ENCODE measurements around the gene GNAL.

Gene GNAL

DNA sequence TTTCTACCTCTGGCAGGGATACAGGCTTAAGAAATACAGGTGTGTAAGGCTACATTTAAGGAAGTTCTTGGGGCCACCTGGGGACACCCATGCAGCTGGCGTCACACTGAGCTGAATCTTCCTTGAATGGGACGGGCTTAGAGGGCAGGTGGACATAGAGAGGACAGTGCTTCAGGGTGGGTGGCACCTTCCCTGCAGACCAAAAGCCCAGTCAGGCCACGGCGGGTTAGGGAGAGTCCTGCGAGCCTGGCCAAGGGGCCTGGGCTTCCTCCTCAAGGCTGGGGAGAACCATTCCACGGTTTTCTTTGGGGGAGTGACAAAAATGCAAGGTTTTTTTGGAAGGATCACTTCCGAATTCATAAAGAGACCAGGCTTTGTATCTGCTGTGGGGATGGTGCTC is 73.4 kb downstream of the GNAL start:
- no peak for DNase-seq (ENCODE audit: low read depth)

DNA sequence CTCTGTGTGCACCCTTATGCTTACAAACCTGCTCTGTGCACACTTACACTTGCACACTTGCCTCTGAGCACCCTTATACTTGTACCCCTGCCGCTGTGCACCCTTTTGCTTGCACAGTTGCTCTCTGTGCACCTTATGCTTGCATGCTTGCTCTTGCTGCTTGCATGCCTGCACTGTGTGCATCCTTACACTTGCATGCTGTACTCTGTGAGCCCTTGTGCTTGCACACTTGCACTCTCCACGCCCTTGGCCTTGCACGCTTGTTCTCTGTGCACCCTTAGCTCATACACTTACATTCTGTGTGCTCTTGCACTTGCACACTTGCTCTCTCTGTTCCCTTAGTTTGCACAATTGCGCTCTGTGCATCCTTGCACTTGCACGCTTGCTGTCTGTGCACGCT is 78.3 kb downstream of the GNAL start:
- DNase-seq (ENCODE audit: low read depth), result no peak

DNA sequence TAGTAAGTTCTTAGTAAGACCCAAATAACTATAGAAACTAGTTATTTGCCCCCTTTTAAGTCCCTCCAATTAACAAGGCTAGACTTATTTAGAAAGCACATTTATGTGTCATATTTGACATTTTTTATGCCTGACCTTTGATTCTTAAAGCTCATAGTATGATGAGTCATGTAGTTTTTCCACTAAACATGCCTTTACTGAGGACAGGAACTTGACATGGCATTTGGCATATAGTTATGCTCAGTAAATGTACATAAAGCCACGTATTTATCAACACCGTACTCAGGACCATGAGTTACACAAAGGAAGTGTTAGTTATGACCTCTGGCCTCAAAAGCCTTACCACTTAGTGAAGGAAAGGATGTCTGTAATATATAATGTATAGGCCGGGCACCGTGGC is 78.9 kb downstream of the GNAL start:
- no peak for DNase-seq (ENCODE audit: low read depth)

DNA sequence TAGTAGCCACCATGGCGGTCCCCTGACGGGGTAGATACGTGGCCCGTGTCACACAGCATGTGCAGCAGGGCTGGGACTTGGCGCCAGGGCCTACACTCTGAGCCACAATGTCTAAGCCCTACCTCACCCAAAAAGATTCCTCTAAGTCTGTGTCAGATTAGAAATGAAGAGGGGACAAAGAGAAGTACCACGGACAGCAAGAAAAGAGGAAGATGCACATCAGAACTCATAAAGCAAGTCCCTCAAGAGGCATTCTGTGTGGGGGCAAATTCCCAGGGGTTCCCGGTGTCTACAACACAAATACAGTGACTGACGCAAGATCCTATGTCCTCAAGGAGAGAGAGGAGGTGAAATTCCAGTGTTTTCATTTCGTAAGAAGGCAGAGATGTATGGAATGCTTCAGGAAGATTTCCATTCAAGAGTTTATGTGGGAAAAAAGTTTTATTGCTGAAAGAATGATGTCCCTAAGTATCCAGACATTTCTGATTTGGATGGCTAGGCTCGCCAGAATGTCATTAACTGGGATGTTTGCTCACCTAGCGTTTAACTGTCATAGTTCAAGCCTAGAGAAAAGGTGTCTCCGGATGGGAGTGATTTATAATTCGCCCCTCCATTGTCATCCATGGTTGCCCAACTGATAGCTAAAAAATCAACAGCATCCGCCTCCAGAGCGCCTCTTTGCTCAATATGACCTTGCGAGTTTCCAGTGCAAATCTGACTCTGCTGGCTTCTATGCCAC is 86.5 kb downstream of the GNAL start:
- no peak for DNase-seq (ENCODE audit: low read depth)

DNA sequence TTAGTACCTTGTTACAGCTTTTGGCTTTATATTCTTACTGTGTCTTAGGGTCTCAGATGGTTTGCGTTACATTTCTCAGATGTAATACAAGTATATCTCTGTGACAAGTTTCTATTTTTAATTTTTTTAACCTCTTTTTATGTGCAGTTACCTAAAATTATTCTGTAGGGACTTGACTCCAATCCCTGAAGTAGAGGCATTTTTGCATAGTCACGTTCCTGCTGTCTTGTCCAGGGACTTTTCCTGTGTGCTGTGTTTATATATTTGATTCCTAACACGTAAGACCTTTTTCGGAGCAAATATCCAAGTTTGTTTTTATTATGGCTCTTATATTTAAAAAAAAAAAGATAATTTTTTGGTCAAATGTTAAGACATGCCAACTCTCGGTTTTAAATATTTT is 91.0 kb downstream of the GNAL start:
- no peak for DNase-seq (ENCODE audit: low read depth)

DNA sequence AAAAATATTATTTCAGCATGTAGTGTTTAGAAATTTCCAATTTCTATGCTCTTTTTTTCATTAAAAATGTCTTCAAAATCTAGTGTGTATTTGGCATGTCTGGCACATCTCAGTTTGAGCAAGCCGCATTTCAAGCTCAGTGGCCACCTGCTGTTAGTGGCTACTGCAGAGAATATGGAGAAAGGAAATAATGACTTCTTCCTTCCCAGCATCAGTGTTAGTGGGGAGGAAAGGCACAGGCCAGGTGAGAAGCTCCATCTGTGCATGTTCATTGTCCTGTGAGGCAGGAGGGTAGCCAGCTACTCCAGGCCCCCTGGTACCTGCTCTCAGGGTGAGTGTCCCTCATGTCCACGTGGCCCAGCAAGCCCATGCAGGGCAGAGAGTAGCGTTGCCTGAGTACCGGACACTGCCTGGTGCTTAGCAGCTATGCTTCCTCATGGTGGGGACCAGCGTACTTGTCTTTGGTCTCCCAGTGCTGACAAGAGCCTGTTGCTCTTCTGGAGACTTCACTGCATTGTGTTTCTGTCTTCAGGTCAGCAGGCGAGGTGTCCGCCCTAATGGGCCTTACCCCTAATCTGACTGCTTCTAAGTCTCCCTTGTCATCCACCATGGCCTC is 94.8 kb downstream of the GNAL start:
- DNase-seq (ENCODE audit: low read depth), result no peak

DNA sequence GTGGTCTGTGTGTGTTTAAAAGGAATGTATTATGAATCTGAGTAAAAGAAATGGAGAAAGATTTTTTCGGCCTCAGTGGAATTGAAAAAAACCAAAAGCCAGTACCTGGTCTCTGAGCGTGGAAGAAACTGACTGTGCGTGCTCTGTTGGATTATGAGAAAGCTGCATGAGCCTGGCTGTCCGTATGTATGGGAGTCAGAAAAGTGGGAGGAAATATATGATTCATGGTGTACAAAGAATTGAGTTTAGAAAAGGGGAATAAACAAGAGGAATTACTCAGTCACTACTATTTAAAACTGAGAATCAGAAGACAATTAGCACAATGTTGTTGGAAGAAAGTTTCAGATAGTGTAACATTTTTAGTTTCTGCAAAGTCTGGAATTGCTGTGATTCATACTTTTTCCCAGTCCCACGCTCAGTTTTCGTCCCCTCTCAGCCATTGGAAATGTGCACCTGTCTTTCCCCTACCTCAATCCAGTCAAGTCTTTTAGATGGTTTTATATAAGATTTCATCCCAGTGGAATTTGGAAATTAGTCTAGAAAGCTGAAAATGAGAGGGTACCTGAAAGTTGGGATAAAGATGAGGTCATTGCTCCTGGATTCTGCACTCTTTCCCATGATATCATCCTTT is 95.7 kb downstream of the GNAL start:
- no peak for DNase-seq (ENCODE audit: low read depth)

DNA sequence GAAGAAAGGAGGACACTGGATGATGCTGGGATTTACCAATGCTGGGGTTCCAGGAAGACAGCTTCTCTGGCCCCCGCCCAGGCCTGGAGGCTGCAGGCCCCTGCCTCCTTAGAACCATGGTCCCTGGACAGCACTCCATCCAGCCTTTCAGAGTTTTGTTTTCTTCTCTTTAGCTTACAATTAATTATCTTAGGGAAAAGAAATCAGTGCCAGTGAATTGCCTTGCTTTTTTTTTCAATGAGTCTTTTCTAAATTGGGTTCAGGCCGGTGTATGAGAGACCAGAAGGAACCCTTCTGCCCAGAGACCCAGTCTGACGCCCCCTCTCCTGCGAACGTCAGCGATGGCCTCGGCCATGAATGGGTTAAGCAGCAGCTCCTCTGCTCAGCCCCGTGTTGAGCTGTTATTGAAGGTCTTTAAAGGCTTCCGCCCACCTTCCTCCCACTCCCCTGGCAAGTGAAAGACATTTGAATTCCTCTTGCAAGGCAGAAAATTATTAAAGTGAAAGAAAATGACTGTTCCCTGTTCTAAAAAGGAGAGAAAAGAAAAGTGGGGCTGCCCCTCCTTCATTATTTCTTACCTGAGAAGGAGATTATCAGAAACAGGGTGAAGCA is 96.5 kb downstream of the GNAL start:
- no peak for DNase-seq (ENCODE audit: low read depth)

DNA sequence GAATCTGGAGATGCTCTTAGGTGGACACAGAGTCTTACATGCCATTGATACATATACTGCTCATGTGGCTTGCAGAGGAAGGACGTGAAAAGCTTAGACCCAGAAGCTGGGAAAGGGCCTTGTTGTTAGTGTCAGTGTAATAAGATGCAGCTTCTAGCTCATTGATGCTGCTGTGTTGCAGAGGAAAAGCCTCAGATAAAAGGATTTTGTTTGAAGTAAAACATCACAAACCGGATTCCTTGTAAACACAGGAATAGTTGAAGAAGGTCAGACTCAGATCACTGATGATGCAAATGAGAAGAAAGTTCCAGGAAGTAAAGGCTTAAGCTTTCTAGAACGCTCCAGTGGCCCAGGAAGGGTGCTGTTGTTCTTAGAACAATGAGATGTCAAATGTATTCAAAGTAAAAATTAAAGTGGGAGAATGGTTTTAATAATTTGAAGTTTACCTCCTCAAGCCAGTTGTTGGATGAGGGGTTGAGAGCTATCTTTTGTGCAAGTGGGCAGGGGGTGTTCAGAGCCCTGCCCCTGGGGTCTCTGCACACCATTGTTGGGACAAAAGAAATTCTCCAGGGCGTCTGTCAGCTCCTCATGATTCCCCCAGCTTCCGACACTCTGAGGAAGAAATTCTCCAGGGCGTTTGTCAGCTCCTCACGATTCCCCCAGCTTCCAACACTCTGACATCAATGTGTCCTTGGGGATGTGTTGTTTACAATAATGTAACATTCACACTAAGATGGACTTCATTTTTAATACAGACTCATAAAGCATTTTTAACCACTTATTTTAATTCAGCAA is 100.8 kb downstream of the GNAL start:
- no peak for DNase-seq (ENCODE audit: low read depth)

DNA sequence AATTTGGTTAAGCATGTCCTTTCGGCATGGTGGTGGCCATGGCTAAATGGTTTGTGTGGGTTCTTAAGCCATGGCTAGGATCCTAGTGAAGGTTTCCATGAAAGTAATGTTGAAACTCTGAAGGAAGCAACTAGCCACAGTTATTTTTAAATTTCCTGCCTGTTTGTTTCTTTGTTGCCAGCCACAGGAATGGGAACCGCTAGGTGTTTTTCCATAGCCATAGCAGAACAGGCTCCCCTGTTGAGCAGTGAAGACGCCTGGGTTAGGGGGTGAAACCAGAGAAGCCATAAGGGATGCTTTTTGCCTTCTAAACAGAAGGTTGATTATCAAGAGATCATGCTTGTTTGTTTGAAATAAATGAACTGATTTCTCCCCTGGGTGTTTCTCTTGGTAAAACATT is 102.1 kb downstream of the GNAL start:
- DNase-seq (ENCODE audit: low read depth), result no peak

DNA sequence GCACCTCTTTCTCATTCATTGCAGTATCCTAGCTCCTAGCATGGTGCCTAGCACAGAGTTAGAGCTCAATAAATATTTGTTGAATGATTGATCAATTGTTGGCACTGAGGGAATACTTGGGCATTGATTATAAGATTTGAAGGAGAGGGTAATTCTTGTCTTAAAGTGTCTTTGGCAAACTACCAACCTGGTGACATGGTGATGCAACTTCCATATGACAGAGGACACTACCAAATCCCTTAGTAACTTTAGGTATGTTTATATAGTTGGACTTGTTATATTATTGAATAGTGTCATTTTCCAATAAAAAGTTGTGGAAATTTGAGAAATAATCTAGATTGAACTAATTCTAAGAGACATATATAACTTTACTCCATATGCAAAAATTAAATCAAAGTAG is 103.6 kb downstream of the GNAL start:
- no peak for DNase-seq (ENCODE audit: low read depth)

DNA sequence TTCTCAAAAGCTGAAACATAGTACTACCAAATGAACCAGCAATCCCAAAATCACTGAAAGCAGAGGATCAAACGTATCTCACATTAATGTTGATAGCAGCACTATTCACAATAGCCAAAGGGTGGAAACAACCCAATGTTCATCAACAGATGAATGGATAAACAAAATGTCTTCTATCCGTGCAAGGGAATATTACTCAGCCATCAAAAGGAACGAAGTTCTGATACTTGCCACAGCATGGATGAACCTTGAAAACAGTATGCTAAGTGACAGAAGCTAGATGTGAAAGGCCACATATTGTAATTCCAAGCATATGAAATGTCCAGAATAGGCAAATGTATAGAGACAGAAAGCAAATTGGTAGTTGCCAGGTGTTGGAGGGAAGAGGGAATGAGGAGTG is 105.1 kb downstream of the GNAL start:
- no peak for DNase-seq (ENCODE audit: low read depth)

DNA sequence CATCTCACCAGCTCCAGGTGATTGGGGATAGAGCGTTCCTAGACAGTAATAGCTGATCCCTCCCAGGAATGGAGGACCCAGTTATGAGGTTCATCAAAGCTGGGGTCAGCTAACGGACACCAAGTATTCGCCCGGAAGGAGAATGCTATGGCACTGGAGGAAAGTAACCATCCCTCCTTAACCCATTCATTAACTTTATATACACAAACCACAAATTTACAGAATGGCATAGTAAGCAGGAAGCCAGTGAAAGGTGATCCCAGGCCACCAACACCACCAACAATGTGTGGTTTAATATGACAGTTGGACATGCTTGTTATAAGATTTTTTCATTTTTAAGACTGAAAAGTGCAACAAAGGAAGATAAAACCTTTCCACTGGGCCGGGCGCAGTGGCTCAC is 106.9 kb downstream of the GNAL start:
- DNase-seq (ENCODE audit: low read depth), result no peak

DNA sequence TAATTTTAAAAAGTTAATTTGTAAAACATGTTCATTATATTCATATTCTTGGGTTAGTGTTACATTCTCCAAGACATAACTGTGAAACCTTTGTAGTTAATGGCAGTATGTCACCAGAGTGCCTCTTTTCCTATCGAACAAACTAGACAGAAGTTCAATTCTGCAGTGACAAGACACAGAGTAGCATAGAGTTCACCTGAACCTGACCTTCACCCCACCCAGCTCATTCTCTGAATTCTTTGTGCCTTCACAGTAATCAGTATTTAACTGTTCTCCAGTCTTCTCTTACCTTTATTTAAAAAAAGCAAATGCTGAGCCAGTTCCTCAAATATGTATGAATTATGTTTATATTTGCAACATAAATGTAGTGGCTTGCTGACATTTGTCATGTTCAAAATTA is 109.2 kb downstream of the GNAL start:
- DNase-seq (ENCODE audit: low read depth), result no peak

DNA sequence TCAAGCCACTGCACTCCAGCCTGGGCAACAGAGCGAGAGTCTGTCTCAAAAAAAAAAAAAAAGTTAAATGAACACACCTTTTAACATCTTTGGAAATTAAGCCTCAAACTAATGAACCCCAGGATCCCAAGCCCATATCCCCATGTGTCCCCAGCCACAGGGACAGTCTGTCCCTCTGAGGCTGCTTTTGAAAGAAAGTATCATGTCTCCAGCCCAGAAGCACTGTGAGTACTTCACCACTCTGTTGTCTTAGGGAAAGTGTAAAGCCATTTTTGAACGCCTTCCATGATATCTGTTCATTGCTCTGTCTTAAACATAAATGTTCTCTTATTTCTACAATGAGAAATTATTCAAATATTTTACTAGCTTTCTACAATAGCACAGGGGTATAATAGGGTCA is 110.0 kb downstream of the GNAL start:
- no peak for DNase-seq (ENCODE audit: low read depth)

DNA sequence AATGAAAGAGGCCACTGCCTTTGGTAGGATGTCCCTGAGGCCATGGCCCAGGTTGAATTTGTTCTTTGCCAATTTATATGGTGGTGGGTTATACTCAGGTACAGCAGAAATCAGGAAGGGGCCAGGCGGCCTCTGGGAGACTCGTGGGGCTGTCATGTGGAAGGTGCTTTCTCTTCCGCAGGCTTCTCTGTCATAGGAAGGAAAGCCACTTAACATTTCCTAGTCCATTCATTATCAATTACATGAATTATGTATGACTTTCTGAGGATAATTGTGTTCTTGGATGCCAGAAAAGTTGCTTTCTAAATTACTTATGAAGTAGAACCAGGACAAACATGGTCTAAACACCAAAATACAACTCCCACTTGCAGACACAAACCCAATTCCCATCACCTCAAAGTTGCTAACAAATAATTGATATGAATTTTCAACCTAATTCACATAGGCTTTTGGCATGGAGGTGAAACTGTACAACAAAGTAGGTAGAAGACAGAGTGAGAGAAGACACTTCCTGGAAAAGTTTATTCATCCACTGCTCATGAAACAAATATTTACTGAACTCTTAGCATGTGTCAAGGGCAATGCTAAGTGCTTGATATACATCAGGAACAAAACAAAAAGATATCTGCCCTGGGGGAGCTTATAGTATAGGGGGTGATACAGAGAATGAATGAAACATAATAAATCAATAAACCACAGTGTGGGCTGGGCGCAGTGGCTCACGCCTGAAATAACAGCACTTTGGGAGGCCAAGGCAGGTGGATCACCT is 111.7 kb downstream of the GNAL start:
- DNase-seq (ENCODE audit: low read depth), result no peak

DNA sequence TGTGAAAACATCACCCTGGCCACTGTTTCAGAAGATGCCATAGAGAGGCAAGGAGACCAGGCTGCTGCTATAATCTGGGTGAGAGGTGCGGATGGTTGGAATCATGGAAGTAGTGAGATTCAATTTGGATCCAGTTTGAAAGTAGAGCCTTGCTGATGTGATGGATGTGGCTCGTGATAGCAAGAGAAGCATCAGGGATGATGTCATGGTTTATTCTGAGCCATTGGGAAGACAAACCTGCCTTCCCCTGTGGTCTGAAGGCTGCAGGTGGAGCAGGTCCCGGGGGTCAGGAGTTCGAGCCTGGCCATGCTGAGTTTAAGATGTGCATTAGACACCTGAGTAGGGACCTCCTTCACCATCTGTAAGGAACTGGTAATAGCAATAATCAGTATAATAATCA is 112.5 kb downstream of the GNAL start:
- no peak for DNase-seq (ENCODE audit: low read depth)

DNA sequence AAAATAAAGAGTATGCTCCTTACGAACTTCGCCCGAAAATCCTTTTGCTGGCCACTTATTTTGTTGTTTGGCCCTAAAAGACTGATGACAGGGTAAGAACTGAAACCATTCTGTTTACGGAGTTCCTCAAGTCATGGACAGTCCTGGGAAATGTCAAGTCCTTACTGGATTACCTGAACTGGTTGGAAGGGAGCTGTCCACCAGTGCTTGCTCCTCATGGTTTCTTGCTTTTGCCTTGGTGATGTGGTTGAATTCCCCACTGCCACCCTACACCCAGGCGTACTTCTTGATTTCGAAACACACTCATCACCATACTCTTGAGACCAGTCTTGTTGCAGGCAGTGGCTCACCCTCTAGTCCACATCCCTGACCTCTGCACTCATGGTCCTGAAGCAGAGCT is 113.1 kb downstream of the GNAL start:
- DNase-seq (ENCODE audit: low read depth), result no peak

DNA sequence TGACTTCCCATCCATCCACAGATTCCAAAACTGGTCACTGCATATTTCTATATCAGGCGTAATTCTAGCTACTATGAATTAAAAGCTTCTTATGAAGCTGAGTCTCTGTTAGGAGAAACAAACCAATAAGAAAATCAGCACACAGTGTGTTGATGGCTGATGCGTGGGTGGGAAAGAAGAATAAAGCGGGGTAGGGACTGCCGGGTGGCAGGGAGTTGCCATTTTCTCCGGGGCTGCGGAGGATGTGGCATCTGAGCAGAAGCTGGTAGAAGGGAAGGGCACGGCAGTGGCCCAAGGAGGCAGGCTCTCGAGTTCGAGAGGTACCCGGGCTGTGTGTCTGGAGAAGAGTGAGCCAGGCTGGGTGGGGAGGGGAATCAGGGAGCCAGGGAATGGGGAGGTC is 113.5 kb downstream of the GNAL start:
- no peak for DNase-seq (ENCODE audit: low read depth)

DNA sequence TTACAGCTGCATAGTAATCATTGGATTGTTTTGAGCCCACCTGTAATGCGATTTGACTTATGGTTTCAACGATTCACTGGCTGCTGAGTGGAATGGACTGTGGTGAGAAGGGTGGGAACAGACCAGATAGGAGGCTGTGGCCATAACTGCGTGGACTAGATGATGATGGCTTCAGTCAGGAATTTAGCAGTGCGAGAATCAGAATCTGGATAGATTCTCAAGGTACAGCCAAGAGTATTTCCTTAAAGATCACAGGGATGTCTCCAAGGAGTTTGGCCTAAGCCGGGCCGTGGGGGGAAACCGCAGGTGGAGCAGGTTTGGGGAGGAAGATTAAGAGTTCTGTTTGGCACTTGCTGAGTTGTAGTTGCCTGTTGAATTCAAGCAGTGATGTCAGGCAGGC is 118.2 kb downstream of the GNAL start:
- DNase-seq (ENCODE audit: low read depth), result no peak

DNA sequence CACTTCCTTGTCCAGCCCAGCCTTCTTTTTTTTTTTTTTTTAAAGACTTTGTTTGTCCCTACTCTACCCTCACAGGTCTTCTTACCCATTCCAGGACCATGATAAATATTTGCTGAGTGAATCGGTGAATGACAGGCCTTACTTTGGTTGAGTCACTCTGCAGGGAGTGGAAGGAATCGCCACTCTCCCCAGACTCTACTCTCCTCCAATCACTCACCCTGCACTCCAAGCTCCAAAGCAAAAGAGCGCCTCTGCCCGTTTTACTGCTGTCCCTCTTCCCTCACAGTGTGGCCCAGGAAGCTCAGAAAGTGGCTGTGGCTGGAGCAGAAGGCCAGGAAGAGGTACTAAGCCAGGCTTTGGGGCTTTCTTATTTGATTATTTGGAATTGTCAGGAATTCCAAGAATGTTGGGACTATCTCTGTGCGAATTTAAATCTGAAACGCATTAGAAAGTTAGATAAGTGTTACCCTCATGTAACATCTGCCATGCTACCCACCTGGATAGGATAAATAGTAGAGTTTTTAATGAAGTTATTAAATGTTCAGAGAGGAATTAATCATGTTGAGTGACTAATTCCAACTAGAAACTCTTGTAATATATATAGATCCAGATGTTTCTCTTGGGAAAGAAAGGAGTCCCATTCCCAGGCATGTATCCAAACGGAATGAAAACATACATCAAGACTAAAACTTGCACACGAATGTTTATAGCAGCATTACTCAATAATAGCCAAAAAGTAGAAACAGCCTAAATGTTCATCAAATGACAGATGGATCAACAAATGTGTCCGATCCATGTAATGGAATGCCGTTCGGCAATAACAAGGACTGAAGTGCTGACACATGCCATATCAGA is 119.2 kb downstream of the GNAL start:
- DNase-seq (ENCODE audit: low read depth), result no peak
